ENCODE measurements around the gene F2R. TPM values are rescaled to one million over a fixed set of nuclear protein-coding genes. Genes with fewer than 3 reads are reported as not detected.

Gene F2R
- polyA plus RNA-seq, 1 experiment: 50.4 TPM

DNA sequence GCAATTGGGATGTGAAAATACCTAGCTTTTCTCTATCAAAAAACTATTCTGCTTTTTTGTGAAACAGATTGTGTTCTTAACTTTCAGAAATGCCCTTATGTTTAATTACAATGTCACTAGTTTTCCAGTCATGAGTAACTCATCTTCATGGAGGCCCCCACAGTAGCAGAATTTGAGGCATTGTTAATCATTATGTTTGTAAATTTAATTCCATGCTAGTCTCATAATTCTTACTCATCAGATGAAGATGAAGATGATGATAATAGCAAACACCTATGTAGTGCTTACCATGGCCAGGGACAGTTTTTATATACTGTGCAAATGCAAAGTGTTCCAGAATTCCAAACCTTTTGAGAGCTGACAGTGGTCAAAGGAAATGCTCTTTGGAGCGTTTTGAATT lies 27.7 kb upstream of the F2R start:
- DNase-seq (ENCODE audit: low read depth): no peak
- ChIA-PET POLR2A (no interaction called here), CTCF (interaction anchor here (0.6 to 1.6 kb wide), 3 partner anchors 60 to 86 kb away, joined by 3 to 5 read pairs (median 3); no protein-coding TSS in a partner anchor)
- no peaks in the 10 kb centered on the region for H3K36me3 ChIP-seq (ENCODE audit: control insufficient read depth, insufficient read depth, low read length)
- TF ChIP-seq, protein P1, sequence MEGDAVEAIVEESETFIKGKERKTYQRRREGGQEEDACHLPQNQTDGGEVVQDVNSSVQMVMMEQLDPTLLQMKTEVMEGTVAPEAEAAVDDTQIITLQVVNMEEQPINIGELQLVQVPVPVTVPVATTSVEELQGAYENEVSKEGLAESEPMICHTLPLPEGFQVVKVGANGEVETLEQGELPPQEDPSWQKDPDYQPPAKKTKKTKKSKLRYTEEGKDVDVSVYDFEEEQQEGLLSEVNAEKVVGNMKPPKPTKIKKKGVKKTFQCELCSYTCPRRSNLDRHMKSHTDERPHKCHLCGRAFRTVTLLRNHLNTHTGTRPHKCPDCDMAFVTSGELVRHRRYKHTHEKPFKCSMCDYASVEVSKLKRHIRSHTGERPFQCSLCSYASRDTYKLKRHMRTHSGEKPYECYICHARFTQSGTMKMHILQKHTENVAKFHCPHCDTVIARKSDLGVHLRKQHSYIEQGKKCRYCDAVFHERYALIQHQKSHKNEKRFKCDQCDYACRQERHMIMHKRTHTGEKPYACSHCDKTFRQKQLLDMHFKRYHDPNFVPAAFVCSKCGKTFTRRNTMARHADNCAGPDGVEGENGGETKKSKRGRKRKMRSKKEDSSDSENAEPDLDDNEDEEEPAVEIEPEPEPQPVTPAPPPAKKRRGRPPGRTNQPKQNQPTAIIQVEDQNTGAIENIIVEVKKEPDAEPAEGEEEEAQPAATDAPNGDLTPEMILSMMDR (IDR thresholded peaks at IDR 0.05; ENCODE audit: insufficient read depth, low read depth, low read length): no peak
- H3K27me3 ChIP-seq (ENCODE audit: control insufficient read depth, insufficient read depth, low read length): no peaks in the 10 kb centered on the region
- no peak overlapping the region for H3K4me3 ChIP-seq (ENCODE audit: low read depth, low read length)

DNA sequence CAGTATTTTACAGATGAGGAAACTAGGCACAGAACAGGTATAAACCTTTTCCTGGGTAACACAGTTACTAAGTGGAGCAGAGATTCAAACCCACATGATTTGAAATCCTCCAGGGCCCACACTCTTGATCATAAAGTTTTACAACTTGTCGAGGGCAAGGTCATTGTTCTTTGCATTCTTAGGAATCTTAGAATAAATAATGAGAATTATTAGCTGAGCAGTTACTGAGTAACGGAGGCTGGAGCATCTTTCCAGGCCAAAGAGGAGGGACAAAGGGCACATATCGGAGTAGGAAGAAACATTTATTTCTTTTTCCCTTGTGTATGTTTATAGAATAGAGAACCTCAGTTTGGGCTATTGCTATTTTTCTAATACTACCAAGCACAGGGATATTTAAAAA lies 27.1 kb upstream of the F2R start:
- ChIA-PET CTCF (interaction anchor here (0.7 to 1.9 kb wide), 3 partner anchors 10 to 86 kb away, joined by 3 to 15 read pairs (median 4); no protein-coding TSS in a partner anchor), POLR2A (no interaction called here)
- H3K36me3 ChIP-seq (ENCODE audit: control insufficient read depth, insufficient read depth, low read length): no peaks in the 10 kb centered on the region
- H3K4me3 ChIP-seq (ENCODE audit: low read depth, low read length): no peak overlapping the region
- TF ChIP-seq, protein P1 (IDR thresholded peaks at IDR 0.05; ENCODE audit: insufficient read depth, low read depth, low read length): no peak
- no peak for DNase-seq (ENCODE audit: low read depth)
- no peaks in the 10 kb centered on the region for H3K27me3 ChIP-seq (ENCODE audit: control insufficient read depth, insufficient read depth, low read length)

DNA sequence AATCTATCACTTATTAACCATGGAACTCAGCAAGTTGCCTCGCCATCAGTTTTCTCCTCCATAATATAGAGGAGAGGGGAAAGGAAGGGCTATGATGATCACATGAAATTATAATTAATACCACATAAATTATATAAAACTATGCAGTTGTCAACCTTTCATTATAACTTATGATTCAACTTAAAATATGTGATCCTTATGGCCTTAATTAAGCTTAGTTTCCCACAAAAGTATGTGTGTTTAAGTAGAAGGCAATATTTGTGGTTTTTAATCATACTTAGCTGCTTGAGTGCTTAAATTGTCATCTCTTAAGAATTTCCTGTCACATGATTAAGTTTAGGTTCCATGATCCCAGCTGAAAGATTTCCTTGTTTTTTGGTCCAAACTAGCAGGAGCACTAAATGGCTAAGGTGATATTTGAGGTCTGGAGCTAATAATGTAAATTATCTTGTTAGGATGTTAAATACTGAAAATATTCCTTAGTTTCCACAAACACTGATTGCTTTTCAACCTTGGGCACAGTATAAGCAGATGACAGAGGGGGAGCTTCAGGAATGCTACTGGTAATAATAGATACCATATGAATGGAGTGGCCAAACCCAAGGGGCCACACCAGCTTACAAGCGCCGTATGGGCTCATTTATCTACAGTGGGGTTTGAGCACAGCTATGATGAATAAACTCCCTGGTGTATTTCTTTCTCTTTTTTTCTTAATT lies 26.4 kb upstream of the F2R start:
- CTCF ChIA-PET: interaction anchor here (0.7 to 1.9 kb wide), 4 partner anchors 11 to 85 kb away, joined by 3 to 15 read pairs (median 4); no protein-coding TSS in a partner anchor
- TF ChIP-seq, protein P1 (IDR thresholded peaks at IDR 0.05; ENCODE audit: insufficient read depth, low read depth, low read length): no peak
- POLR2A ChIA-PET: no interaction called here
- H3K36me3 ChIP-seq (ENCODE audit: control insufficient read depth, insufficient read depth, low read length): no peaks in the 10 kb centered on the region
- H3K4me3 ChIP-seq (ENCODE audit: low read depth, low read length): no peak overlapping the region
- no peaks in the 10 kb centered on the region for H3K27me3 ChIP-seq (ENCODE audit: control insufficient read depth, insufficient read depth, low read length)
- DNase-seq (ENCODE audit: low read depth): peak; percentile 98

DNA sequence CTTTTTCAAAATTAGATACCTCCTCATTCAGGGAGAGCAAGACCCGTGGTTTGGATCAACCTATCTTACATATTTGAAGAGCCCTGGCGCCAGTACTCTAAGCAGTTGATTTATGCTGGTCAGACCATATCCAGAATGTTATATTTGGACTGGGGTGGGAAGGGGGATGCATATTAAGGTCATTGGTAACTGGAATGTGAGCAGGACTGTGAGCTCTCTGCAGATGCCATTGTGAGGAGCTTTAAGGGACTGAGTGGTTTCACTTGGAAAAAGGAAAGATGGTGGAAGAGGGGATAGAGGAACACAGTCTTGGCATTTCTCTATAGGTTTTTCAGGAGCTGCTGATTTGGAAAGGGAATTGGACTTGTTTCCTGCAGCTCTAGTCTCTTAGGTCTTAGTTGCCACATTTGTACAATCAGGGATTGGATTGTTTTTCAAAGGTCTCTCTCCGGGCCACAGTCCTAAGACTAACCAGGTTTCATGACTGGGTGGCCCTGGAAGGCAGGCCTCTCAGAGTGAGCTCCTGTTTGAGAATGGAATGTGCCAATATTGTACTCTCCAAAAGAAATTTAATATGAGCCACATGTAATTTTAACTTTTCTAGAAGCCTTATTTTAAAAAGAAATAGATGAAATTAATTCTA lies 25.8 kb upstream of the F2R start:
- POLR2A ChIA-PET: no interaction called here
- no peak overlapping the region for H3K4me3 ChIP-seq (ENCODE audit: low read depth, low read length)

More for the DNA sequence above, 25.8 kb upstream of the F2R start:
- no peak for DNase-seq (ENCODE audit: low read depth)
- Histone ChIP-seq H3K36me3 (ENCODE audit: control insufficient read depth, insufficient read depth, low read length) (no peaks in the 10 kb centered on the region), H3K27me3 (ENCODE audit: control insufficient read depth, insufficient read depth, low read length) (no peaks in the 10 kb centered on the region)
- CTCF ChIA-PET: interaction anchor here (1.8 to 1.9 kb wide), 2 partner anchors 25 to 85 kb away, joined by 5 to 15 read pairs; no protein-coding TSS in a partner anchor
- TF ChIP-seq, protein P1 (IDR thresholded peaks at IDR 0.05; ENCODE audit: insufficient read depth, low read depth, low read length): no peak
